Measurements from ENCODE around the gene OR2B2.

Gene OR2B2

DNA sequence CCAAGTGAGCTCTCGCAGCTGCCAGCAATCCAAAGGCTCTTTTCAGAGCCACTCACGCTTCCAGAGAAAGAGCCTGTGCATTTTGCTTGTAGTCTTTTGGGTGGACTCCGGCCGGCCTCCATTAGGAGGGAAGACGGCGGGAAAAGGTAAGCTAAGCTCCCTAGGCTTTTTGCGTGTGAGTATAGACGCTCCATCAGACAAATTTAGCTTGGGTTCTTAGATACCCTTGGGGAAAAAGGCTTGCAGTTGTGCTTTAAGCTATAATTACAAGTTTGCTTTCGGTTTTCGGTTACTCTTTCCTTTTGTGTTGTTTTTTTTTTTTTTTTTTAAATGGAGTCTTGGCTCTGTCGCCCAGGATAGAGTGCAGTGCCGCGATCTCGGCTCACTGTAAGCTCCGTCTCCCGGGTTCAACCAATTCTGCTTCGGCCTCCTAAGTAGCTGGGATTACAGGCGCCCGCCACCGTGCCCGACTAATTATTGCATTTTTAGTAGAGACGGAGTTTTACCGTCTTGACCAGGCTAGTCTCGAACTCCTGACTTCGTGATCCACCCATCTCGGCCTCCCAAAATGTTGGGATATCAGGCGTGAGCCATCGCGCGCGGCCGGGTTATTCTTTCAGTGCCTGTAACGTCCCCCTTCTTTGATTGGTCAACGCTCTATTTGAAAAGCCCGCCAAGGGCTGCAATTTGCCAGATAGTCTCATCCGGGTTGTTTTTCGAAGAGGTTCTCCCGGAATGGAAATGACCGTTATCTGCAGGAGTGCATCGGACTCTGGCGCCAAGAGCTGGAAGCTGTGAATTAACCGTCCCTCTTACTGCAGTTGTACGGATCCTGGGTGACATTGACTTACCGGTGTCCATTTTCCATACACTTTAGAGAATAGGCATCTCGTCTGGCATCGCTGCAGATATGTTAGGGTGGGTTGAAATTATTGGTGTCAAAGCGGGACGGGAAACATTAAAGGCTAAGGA, 18.1 kb downstream of the OR2B2 start:
- peak; percentile 38 to 44 for DNase-seq (ENCODE audit: low read depth in 1 of 2, low spot score in 1 of 2)

DNA sequence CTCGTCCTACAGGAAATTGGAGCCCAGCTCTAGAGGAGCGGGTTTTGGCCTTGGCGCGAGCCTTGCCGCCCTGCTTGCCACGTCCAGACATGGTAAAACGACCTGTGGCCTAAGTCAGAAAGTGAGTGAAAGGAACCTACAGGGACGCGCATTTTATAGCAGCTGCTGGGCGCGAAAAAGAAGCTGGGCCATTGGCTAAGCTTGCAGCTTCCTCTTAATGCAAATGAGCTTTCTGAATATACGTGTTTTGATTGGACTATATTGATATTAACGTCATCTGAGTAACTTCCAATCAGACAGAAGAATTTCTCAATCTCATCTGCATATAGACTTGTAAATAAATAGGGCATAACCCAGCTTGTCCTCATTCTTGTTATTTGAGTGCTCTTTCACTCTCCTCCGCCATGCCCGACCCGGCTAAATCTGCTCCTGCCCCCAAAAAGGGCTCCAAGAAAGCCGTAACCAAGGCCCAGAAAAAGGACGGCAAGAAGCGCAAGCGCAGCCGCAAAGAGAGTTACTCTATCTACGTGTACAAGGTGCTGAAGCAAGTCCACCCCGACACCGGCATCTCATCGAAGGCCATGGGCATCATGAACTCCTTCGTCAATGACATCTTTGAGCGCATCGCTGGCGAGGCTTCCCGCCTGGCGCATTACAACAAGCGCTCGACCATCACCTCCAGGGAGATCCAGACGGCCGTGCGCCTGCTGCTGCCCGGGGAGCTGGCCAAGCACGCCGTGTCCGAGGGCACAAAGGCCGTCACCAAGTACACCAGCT, 18.9 kb downstream of the OR2B2 start:
- peak; percentile 65 to 70 for DNase-seq (ENCODE audit: low read depth in 1 of 2, low spot score in 1 of 2)

DNA sequence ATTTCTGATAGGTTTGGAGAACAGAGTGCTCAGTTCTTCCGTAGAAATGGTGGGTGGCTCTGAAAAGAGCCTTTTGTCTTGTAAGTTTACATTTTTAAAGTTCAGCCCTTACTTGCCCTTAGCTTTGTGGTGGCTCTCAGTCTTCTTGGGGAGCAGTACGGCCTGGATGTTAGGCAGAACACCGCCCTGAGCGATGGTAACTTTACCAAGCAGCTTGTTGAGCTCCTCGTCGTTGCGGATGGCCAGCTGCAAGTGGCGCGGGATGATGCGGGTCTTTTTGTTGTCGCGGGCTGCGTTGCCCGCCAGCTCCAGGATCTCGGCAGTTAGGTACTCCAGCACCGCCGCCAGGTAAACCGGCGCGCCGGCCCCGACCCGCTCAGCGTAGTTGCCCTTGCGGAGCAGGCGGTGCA, 19.5 kb downstream of the OR2B2 start:
- no peak for DNase-seq (ENCODE audit: low read depth in 1 of 2, low spot score in 1 of 2)

DNA sequence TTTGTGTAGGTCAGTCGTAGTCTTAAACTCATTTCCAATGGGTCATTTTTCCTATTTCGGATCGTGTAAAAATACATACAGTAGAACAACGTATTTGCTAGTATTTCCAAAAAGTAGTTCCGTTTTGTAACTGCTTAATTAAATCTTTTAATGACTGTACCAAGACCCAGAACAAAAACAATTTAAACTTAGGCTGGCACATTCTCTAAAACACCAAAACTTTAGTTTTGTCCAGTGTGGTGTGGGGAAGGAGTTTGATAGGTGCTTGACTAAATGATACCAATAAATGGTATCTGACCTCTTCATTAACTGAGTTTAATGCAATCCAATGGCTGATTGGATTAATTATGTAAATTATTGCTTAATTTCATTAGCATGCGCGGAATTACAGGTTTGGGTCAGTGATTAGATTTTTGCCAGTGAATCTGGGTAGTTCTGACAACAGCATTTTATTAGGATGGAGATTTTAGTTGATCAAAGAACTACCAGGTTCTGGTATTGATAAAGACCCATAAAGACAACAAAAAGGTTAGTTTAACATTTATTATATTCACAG, 20.8 kb downstream of the OR2B2 start:
- DNase-seq (ENCODE audit: low read depth in 1 of 2, low spot score in 1 of 2) = no peak

DNA sequence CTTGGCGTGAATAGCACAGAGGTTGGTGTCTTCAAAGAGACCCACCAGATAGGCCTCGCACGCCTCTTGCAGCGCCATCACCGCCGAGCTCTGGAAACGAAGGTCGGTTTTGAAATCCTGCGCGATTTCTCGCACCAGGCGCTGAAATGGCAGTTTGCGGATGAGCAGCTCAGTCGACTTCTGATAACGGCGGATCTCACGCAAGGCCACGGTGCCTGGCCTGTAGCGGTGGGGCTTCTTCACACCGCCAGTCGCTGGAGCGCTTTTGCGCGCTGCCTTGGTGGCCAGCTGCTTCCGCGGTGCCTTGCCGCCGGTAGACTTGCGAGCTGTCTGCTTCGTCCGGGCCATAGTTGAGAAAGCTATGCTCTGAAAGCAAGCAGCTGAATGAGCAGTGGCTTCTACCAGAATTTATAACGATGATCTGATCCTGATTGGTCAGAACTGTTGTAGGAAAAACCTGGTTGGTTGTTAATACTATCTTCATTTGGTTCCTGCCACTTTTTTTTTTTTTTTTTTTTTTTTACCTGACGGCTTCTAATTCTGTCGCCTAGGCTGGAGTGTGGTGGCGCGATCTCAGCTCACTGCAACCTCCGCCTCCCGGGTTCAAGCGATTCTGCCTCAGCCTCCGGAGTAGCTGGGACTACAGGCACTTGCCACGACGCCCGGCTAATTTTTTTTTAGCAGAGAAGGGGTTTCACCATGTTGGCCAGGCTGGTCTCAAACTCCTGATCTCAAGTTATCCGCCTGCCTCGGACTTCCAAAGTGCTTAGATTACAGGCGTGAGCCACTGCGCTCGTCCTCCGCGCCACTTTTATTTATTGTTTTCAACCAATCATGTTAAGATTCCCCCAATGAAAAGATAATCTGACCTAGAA, 21.5 kb downstream of the OR2B2 start:
- DNase-seq (ENCODE audit: low read depth in 1 of 2, low spot score in 1 of 2) = peak; percentile 48 to 57

DNA sequence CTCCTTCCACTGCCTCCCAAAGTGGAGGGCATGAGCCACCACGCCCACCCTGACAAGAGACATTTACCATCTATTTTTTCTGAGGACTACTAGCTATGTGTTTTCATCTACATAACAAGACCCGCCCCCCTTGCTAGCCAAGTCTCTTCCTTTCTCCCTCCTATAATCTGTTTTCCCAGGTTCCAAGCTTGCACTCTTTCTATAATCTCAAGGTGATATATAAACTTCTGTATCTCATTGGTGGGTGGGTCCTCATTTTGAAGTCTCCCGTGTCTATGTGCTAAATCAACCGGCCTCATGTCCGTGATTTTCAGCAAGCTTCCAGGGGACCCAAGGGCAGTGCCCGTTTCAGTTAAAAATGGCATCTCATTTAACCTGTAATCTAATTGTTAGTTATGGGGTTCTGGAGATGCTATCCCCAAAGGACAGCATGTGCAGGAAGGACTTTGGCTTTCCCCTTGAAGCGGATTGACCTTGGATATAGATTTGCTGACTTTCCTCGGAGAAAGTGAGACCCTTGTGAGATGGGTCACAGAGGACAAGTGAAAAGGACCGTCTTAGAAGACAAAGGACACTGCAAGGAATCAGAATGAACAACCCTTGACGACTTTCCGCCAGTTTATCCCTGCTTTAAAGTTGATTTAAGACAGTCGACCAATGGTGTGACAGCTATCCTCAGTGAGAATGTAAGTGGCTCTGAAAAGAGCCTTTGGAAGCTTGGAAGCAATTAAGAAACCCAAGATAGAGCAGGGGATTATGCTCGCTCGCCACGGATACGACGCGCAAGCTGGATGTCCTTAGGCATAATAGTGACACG, 22.4 kb downstream of the OR2B2 start:
- no peak for DNase-seq (ENCODE audit: low read depth in 1 of 2, low spot score in 1 of 2)

DNA sequence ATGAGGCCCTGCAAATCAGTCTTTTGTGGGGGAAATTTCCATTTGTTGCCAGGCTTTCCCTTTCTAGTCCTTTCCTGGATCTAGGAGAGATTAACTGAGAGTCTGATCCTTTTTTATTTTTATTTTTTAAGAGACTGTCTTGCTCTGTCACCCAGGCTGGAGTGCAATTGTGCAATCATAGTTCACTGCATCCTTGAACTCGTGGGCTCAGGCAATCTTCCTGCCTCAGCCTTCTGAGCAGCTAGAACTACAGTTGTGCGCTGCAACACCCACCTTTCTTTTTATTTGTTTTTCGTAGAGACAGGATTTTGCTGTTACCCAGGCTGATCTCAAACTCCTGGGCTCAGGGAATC, 22.9 kb downstream of the OR2B2 start:
- no peak for DNase-seq (ENCODE audit: low read depth in 1 of 2, low spot score in 1 of 2)

DNA sequence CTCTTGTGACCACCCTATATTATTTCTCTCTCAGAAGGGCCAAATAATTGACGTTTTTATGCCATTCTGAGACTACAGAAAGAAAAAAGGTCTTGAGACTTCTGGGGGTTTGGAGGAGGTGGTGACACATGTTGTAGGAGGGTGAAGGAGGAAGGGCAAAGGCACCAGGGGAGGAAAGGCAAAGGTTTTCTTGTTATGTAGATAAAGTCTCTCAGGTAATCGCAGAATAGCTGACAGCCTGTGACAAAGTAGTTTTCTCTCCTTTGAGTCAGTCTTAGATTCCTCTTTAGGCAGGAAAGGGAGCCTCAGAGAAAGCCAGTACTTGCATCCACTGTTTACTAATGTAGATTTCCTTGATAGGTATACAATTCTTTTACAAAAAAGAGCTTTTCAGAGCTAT, 23.6 kb downstream of the OR2B2 start:
- DNase-seq (ENCODE audit: low read depth in 1 of 2, low spot score in 1 of 2) = no peak

DNA sequence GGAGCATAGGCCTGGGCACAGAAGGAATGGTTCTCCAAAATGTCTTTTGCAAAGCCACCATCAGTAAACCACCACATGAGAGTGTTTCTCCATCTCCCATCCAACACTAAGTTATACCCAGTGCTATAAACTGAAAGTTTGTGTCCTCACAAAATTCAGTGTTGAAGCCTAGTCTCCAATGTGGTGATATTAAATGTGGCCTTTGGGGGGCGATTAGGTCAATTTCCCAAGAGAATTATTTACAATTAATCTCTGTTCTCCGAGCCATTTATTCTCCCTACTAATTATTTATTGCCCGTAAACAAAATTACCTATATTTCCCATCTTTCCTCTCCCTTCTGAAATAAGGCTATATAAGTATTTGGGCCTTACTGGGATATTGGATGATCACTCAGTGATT, 26.1 kb downstream of the OR2B2 start:
- no peak for DNase-seq (ENCODE audit: low read depth in 1 of 2, low spot score in 1 of 2)

DNA sequence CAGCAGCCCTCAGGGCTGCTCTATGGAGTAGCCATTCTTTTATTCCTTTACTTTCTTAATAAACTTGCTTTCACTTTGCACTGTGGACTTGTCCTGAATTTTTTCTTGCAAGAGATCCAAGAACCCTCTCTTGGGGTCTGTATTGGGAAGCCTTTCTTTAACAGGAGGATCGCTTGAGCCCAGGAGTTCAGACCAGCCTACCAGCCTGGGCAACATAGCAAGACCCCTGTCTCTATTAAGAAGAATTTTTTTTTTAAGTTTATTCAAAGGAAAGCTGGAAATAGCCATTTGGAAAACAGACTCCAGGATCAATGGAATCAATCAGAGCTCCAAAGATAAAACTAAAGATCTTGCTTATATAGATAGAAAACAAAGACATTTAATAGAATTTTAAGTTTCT, 29.1 kb downstream of the OR2B2 start:
- DNase-seq (ENCODE audit: low read depth in 1 of 2, low spot score in 1 of 2) = no peak

DNA sequence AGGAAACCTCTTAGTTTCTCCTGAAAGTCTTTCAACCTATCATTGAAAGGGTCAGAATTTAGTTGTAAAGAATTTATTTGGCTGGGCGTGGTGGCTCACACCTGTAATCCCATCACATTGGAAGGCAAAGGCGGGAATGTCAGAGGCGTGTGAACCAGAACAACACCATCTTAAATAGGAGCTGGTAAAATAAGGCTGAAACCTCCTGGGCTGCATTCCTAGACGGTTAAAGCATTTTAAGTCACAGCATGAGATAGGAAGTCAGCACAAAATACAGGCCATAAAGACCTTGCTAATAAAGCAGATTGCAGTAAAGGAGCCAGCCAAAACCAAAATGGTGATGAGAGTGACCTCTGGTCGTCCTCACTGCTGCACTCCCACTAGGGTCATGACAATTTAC, 29.6 kb downstream of the OR2B2 start:
- no peak for DNase-seq (ENCODE audit: low read depth in 1 of 2, low spot score in 1 of 2)

DNA sequence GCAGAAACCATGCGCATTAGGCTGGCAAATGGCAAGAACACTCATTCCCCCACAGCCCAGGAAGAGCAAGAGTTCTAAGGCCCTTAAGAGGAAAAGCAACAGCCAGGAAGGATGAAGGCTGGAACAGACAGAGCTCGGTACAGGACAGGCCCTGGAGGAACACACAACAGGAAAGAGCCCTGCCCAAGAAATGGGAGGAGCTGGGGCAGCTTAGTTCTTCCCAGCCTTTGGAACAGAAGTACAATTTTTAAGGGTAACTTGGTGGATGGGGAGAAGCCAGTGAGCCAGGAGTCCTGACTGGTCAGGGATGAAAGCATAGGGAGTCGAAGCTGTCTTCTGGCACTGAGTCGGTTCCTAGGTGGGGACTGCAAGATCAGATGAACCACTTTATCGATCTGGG, 32.4 kb downstream of the OR2B2 start:
- no peak for DNase-seq (ENCODE audit: low read depth in 1 of 2, low spot score in 1 of 2)

DNA sequence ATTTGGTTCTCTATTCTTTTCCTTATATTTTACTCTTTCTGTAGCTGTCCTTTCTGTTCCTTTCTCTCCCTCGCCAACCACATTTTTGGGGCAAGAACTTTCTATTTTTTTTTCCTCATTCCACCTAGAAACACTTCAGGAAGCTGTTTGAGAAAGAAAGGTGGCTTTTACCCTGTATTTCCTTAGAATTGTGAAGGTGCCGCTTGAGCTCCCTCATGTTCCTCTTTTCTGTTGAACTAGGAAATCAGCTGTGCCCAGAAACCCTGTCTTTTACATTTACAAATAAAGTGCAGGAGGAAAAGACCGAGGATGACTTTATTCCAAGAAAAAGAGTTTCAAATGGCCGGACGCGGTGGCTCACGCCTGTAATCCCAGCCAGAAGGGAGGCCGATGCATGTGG, 38.2 kb downstream of the OR2B2 start:
- no peak for DNase-seq (ENCODE audit: low read depth in 1 of 2, low spot score in 1 of 2)

DNA sequence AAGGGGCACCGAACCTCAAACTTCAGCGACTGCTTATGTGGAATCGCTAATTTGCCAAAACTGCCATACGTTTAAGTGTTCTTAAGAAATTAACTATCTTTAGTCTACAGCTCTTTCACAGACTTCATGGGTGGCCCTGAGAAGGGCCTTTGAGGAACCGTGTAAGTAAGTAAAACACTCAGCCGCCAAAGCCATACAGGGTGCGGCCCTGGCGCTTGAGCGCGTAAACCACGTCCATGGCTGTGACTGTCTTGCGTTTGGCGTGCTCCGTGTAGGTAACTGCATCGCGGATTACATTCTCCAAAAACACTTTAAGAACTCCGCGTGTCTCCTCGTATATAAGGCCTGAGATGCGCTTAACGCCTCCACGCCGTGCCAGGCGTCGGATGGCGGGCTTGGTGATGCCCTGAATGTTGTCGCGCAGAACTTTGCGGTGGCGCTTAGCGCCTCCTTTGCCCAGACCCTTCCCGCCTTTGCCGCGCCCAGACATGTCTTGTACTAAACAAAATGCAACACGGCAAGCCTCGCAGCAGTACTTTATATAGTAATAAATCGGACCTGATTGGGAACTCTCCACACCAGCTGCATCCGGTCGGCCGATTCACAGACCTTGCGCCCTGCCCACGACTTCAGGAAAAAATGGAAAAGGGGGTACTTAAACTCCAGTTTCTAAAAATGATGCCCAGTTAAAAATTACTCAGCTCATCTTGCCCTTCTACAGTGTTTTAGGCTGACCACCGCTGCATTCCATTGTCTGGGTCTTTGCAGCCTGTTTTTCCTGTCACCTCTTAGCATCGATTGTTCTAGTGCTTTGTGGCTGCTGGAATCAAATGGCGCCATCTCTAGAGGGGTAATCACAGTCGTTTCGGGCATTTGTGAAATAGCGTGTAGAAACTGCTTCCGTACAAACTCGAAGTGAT, 38.9 kb downstream of the OR2B2 start:
- peak in 1 of 2 donors; percentile 20 for DNase-seq (ENCODE audit: low read depth in 1 of 2, low spot score in 1 of 2)

DNA sequence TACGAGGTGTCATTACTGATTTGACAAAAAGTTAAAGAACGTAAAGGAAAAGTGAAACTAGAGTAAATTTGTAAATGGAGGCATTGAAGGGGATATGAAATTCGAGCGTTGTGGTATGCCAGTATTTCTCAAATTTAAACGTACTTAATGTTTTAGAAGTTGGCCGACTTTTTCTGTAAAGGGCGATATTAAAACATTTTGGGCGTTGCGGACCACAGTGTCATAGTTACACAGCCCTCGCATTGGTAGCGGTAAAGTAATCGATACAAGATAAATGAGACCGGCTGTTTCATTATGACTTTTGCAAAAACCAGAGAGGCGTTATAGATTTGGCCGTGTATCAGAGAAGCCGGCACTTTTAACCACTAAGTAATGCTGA, 39.6 kb downstream of the OR2B2 start:
- no peak for DNase-seq (ENCODE audit: low read depth in 1 of 2, low spot score in 1 of 2)

DNA sequence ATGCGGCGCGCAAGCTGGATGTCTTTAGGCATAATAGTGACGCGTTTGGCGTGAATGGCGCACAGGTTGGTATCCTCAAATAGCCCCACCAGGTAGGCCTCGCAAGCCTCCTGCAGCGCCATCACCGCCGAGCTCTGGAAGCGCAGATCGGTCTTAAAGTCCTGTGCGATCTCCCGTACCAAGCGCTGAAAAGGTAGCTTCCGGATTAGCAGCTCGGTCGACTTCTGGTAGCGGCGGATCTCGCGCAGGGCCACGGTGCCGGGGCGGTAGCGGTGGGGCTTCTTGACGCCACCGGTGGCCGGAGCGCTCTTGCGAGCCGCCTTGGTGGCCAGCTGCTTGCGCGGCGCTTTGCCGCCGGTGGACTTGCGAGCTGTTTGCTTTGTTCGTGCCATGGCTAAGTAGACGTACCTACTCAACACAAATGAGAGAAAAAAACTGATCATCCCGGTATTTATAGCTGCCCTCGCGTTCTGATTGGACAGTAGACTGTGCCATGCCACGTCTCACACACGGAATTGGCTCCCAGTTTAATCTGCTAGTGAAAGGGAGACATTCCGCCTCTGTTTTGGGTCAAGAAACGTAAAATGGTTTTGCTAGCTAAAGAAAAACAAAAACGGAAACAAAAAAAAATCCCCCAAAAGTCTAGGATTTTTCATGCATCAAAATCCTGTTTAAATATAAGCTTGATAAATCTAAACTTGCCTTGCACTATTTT, 40.1 kb downstream of the OR2B2 start:
- DNase-seq (ENCODE audit: low read depth in 1 of 2, low spot score in 1 of 2) = peak; percentile 54 to 58

DNA sequence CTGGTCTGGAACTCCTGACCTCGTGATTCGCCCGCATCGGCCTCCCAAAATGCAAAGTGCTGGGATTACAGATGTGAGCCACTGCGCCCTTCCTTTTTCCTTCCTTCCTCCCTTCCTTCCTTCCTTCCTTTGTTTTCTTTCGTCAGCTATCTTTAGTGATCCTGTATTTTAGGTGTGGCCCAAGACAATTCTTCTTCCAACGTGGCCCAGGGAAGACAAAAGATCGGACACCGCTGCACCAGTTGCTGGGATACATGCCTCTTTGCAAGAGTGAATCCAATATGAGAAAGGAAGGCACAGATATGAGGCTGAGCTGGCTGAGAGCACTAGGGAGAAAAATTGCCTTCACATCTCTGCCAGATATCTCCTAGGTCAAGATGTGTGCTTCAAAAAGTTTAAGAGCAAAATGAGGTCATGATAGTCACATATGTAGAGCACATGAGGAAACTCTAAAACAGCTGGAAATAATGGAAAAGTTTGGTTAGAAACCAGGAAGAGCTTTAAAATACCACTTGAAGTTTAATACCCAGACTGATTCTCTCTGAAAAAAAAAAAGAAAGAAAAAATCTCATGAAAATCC, 41.8 kb downstream of the OR2B2 start:
- DNase-seq (ENCODE audit: low read depth in 1 of 2, low spot score in 1 of 2) = no peak

DNA sequence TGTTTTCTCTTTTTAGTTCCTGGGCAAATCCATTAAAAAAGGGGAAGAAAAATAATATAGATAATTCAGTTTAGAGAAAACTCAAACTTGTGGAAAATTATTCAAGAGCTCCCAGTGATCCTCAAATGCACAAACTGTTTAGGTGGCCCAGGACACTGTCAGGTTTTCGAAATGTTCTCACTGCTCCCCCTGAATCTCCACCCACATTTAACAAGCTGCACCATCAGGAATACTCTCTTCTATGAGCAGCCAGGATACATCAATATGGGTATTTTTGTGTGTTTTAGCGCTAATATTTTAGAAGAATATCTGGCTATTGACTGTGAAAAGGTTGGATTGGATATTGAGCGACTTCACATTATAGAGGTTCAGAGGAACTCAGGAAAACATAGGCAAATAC, 43.9 kb downstream of the OR2B2 start:
- DNase-seq (ENCODE audit: low read depth in 1 of 2, low spot score in 1 of 2) = no peak
